ENCODE measurements around the gene ZFYVE21.

GRCh38 chr14:103738701-103739451, 23.3 kb downstream of the ZFYVE21 start:
- TF ChIP-seq, protein P1, sequence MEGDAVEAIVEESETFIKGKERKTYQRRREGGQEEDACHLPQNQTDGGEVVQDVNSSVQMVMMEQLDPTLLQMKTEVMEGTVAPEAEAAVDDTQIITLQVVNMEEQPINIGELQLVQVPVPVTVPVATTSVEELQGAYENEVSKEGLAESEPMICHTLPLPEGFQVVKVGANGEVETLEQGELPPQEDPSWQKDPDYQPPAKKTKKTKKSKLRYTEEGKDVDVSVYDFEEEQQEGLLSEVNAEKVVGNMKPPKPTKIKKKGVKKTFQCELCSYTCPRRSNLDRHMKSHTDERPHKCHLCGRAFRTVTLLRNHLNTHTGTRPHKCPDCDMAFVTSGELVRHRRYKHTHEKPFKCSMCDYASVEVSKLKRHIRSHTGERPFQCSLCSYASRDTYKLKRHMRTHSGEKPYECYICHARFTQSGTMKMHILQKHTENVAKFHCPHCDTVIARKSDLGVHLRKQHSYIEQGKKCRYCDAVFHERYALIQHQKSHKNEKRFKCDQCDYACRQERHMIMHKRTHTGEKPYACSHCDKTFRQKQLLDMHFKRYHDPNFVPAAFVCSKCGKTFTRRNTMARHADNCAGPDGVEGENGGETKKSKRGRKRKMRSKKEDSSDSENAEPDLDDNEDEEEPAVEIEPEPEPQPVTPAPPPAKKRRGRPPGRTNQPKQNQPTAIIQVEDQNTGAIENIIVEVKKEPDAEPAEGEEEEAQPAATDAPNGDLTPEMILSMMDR (conservative IDR thresholded peaks at IDR 0.05; ENCODE audit: low read depth, low read length) = no peak
- TF ChIP-seq EZH2phosphoT487 (IDR thresholded peaks at IDR 0.05; ENCODE audit: borderline replicate concordance, low read length) = no peak

All from PC-3 (cell line).